GM12865 (cell line): ENCODE measurements around the gene RAB14.

ENCODE experiments used
- DNase-seq: peaks from one replicate; pipeline ENCODE4 v3.0.0; 2010; ENCODE audit warnings: low read depth
- H3K4me3 ChIP-seq: 2 replicates; pipeline ENCODE4 v1.5.1; 2011; ENCODE audit warnings: mild to moderate bottlenecking, low read depth, low read length, control low read depth
- TF ChIP-seq, protein P1 (sequence below): IDR thresholded peaks from 2 replicates; pipeline ENCODE4 v1.5.1; 2011; ENCODE audit warnings: low read length, control low read depth, low read depth, inconsistent platforms; ENCODE audit not compliant: insufficient read depth; ENCODE audit errors: missing control alignments

RAB14 gene

DNA sequence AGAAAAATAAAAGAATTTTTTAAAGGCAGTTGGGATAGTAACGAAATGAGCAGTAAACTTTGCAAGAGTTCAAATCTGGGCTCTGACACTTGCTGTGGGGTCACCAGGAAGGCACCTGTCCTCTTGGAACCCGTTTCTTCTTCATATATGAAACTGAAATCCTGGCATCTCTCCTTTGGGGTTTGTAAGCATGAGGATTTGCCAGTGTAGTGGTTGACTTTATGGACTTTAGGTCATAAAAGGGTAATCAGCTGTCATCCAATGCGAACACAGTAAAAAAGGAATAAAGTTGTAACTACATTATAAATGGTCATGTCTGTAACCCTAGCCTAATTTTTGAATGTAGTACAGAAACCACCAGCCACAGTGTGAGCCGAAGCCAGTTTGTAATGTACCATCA is 1.3 kb downstream of the RAB14 start:
- peak overlapping the region; percentile 71 for H3K4me3 ChIP-seq
- TF ChIP-seq, protein P1, sequence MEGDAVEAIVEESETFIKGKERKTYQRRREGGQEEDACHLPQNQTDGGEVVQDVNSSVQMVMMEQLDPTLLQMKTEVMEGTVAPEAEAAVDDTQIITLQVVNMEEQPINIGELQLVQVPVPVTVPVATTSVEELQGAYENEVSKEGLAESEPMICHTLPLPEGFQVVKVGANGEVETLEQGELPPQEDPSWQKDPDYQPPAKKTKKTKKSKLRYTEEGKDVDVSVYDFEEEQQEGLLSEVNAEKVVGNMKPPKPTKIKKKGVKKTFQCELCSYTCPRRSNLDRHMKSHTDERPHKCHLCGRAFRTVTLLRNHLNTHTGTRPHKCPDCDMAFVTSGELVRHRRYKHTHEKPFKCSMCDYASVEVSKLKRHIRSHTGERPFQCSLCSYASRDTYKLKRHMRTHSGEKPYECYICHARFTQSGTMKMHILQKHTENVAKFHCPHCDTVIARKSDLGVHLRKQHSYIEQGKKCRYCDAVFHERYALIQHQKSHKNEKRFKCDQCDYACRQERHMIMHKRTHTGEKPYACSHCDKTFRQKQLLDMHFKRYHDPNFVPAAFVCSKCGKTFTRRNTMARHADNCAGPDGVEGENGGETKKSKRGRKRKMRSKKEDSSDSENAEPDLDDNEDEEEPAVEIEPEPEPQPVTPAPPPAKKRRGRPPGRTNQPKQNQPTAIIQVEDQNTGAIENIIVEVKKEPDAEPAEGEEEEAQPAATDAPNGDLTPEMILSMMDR, result no peak
- DNase-seq, result no peak

DNA sequence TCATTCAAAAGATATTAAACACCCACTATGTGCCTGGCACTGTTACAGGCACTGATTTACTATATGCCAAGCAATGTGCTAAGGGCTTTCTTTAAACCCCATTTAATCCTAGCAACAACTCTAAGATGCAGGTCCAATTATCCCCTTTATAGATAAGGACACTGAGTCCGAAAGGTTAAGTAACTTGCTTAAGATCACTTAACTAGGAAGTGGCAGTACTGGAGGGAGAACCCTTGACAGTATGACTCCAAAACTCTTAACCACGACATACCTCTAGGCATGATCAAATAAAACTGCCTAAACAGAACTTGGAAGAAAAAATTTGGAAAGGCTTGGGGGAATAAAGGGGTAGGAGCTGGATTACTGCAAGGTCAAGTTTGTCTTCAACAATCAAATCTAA is 1.7 kb downstream of the RAB14 start:
- TF ChIP-seq, protein P1, result no peak
- DNase-seq, result no peak
- H3K4me3 ChIP-seq, result peak overlapping the region; percentile 71

DNA sequence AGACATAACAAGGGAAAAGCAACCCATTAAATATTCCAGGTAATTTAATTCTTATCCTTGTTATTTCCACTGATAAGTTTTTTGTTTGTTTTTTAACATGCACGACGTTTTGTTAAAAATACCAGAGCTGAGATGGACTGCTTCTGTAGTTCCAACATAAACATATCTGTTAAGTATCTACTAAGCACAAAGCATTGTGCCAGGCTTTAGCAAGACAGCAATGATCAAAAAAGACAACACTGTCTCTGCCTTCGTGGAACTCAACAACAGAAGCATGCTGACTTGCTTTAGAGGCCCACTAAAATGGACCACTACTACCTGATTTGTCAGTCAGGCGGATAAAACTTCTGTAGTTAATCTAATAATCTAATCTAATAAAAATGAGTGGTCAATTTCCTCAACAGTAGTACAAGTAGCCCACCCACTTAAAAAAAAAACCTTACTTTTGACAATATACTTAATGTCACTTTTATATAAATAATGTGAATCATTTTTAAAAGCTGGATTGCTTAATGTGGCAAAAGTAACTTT is 3.1 kb downstream of the RAB14 start:
- TF ChIP-seq, protein P1, result no peak
- DNase-seq, result no peak
- peak overlapping the region; percentile 71 for H3K4me3 ChIP-seq

DNA sequence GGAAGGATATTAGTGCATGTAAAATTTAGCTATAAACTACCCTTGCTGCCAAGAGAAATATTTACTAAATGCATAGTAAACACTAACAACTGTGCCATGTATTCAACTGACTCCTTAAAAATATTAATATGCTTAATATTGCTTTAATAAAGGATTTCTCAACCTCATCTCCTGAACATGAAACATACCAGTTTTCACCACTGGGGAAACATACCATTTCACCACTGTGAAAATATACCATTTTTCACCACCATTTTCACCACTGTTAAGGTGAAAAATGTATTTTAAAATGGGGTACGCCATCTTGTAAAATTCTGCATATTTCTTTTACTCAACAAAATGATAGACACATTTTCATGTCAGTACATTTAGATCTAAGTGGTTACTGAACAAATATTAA is 4.5 kb downstream of the RAB14 start:
- no peak for DNase-seq
- no peak overlapping the region; the same call in 1 of the 2 replicates for H3K4me3 ChIP-seq
- TF ChIP-seq, protein P1, result no peak

DNA sequence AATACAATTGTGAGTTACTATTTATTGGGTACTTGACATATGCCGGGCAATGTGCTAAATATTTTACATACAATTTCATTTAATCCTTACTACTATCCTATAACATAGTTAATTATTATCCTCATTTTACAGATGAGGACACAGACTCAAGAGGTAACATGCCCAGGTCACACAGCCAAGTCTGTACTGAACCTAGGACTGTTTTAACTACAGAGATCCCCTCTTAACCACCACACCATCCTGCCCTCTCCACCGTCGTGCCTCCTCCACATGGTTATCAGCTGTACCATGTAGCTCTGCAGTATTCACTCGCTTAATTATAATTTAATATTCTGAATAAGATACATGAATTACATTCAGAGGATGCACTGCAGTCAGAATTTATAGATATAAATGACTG is 5.3 kb downstream of the RAB14 start:
- TF ChIP-seq, protein P1, result no peak

DNA sequence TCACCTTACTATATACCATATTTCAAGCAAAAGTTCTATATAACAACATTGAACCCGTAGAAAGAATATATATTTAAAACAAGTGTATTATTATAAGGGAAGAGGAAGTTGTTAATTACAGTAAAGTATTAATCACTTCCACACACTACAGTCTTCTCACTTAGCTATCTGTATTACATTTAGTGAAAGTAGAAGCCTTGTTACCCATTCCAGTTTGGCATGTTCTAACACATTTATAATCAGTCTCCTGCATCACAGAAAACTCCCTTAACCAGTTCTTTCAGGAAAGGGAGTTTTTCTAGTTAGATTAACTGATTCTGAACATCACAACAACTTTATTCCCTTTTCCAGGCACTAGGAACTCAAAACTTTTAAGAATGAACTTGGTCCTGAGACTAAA is 6.9 kb downstream of the RAB14 start:
- TF ChIP-seq, protein P1, result no peak
- no peak overlapping the region for H3K4me3 ChIP-seq

More for the DNA sequence above, 5.3 kb downstream of the RAB14 start:
- peak overlapping the region; percentile 6; the same call in 1 of the 2 replicates for H3K4me3 ChIP-seq
- peak; percentile 39 for DNase-seq

DNA sequence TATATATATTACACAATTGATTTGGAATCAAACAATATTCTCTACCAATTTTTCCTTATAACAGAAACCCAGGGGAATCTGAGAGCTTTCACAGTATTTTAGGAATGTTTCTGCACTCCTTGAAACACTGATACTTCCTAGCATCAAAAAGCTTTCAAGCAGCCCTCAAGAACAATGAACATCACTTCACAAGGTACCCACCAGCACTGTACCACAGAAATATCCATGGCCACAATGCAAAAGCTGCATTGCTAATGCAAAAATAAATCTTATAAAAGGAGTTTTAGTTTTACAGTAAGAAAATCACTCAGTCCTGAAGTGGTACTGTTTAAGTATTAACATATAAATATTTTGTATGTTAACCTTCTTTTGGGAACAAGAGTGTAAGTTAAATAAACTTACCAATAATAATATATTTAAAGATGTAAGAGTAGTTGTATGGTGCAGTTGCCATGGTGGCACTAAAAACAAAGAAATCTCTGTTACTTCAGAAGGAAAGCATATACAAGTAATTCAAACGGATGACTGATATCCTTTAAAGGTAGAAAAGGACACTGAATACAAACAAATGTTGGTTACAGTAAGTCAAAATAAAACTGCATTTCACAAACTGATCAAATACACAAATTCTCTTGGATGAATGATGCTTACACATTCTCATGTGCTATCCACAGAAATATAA is 8.6 kb downstream of the RAB14 start:
- TF ChIP-seq, protein P1, result no peak
- DNase-seq, result no peak
- H3K4me3 ChIP-seq, result no peak overlapping the region

More for the DNA sequence above, 6.9 kb downstream of the RAB14 start:
- DNase-seq, result no peak
